Activated CD8-positive, alpha-beta memory T cell treated with anti-CD3 and anti-CD28 coated beads for 1 hour (primary cell): ENCODE measurements around the gene DLG2.

Source experiments
- DNase-seq, 2 donors: peaks; one replicate each; pipeline ENCODE4 v3.0.0-alpha.2; 2020; ENCODE audit warnings: low read depth in 1 of 2; ENCODE audit errors: extremely low read depth in 1 of 2

DLG2 gene

GRCh38 chr11:84541731-84542340, 1085.3 kb downstream of the DLG2 start:
- DNase-seq = no peak

GRCh38 chr11:84536456-84536855, 1090.7 kb downstream of the DLG2 start:
- DNase-seq = no peak

- no peak for DNase-seq
These were observed 1094.8 kb downstream of the DLG2 start for GRCh38 chr11:84532364-84532763.

- no peak for DNase-seq
These were observed 1100.9 kb downstream of the DLG2 start for GRCh38 chr11:84526250-84526649.

GRCh38 chr11:84524422-84525051, 1102.6 kb downstream of the DLG2 start:
- no peak for DNase-seq

- no peak for DNase-seq
These were observed 1104.8 kb downstream of the DLG2 start for GRCh38 chr11:84522331-84522730.

GRCh38 chr11:84518631-84519183, 1108.4 kb downstream of the DLG2 start:
- DNase-seq = no peak

GRCh38 chr11:84514436-84514835, 1112.7 kb downstream of the DLG2 start:
- no peak for DNase-seq

GRCh38 chr11:84503503-84503902, 1123.6 kb downstream of the DLG2 start:
- DNase-seq = no peak

- no peak for DNase-seq
These were observed 1125.4 kb downstream of the DLG2 start for GRCh38 chr11:84501750-84502149.

- DNase-seq = no peak
These were observed 1129.1 kb downstream of the DLG2 start for GRCh38 chr11:84497981-84498411.

- DNase-seq = no peak
These were observed 1130.0 kb downstream of the DLG2 start for GRCh38 chr11:84497181-84497580.

GRCh38 chr11:84496122-84496521, 1131.0 kb downstream of the DLG2 start:
- DNase-seq = no peak

GRCh38 chr11:84480131-84480530, 1147.0 kb downstream of the DLG2 start:
- no peak for DNase-seq

- no peak for DNase-seq
These were observed 1150.6 kb downstream of the DLG2 start for GRCh38 chr11:84476581-84476980.

- no peak for DNase-seq
These were observed 1155.6 kb downstream of the DLG2 start for GRCh38 chr11:84471501-84471900.

GRCh38 chr11:84468235-84468634, 1158.9 kb downstream of the DLG2 start:
- DNase-seq = no peak

- DNase-seq = no peak
These were observed 1162.1 kb downstream of the DLG2 start for GRCh38 chr11:84465040-84465439.

GRCh38 chr11:84455691-84456090, 1171.5 kb downstream of the DLG2 start:
- no peak for DNase-seq

- DNase-seq = no peak
These were observed 1174.9 kb downstream of the DLG2 start for GRCh38 chr11:84452211-84452610.

GRCh38 chr11:84438565-84438964, 1188.6 kb downstream of the DLG2 start:
- no peak for DNase-seq
